Measurements from ENCODE around the gene GRM1.

GRM1 gene

GRCh38 chr6:146028851-146029572, at the start of gene GRM1:
Gene GRM1 (plus strand): TSS chr6:146029062. CDS start chr6:146029518, 456 bp downstream.
- Histone ChIP-seq H3K36me3 (ENCODE audit: control insufficient read depth, insufficient read depth, low read length) (no peaks in the 10 kb centered on the region), H3K4me1 (ENCODE audit: control insufficient read depth, insufficient read depth, low read length) (0 out of 2 replicates have a peak, but pooled peaks cover 3% of the 10 kb centered on the region), H3K27ac (ENCODE audit: low read depth, low read length) (no peak within 1 kb of the TSS), H3K9ac (ENCODE audit: low read length) (no peak within 1 kb of the TSS), H3K9me3 (ENCODE audit: control insufficient read depth, insufficient read depth, low read depth, low read length) (no peaks in the 10 kb centered on the region), H3K27me3 (ENCODE audit: control insufficient read depth, insufficient read depth, low read length) (peaks cover 66% of the 10 kb centered on the region), H3K4me3 (ENCODE audit: low read depth, low read length) (peak within 1 kb of the TSS; percentile 81)

- H3K9me3 ChIP-seq (ENCODE audit: control insufficient read depth, insufficient read depth, low read depth, low read length): peaks cover 12% of the 10 kb centered on the region
- no peaks in the 10 kb centered on the region for H3K4me1 ChIP-seq (ENCODE audit: control insufficient read depth, insufficient read depth, low read length)
- H3K9ac ChIP-seq (ENCODE audit: low read length): no peak overlapping the region
- no peaks in the 10 kb centered on the region for H3K36me3 ChIP-seq (ENCODE audit: control insufficient read depth, insufficient read depth, low read length)
- no peaks in the 10 kb centered on the region for H3K27me3 ChIP-seq (ENCODE audit: control insufficient read depth, insufficient read depth, low read length)
- H3K4me3 ChIP-seq (ENCODE audit: low read depth, low read length): no peak overlapping the region
- no peak overlapping the region for H3K27ac ChIP-seq (ENCODE audit: low read depth, low read length)
Measured at GRCh38 chr6:146009338-146009737, 19.5 kb upstream of the GRM1 start.

GRCh38 chr6:146014233-146014632, 14.6 kb upstream of the GRM1 start:
- H3K36me3 ChIP-seq (ENCODE audit: control insufficient read depth, insufficient read depth, low read length): no peaks in the 10 kb centered on the region
- H3K4me3 ChIP-seq (ENCODE audit: low read depth, low read length): no peak overlapping the region
- no peaks in the 10 kb centered on the region for H3K27me3 ChIP-seq (ENCODE audit: control insufficient read depth, insufficient read depth, low read length)
- no peak overlapping the region for H3K27ac ChIP-seq (ENCODE audit: low read depth, low read length)
- H3K4me1 ChIP-seq (ENCODE audit: control insufficient read depth, insufficient read depth, low read length): peaks cover 12% of the 10 kb centered on the region
- H3K9me3 ChIP-seq (ENCODE audit: control insufficient read depth, insufficient read depth, low read depth, low read length): peaks cover 11% of the 10 kb centered on the region
- no peak overlapping the region for H3K9ac ChIP-seq (ENCODE audit: low read length)

GRCh38 chr6:146017672-146018071, 11.2 kb upstream of the GRM1 start:
- Histone ChIP-seq H3K36me3 (ENCODE audit: control insufficient read depth, insufficient read depth, low read length) (no peaks in the 10 kb centered on the region), H3K9ac (ENCODE audit: low read length) (no peak overlapping the region), H3K4me3 (ENCODE audit: low read depth, low read length) (no peak overlapping the region), H3K4me1 (ENCODE audit: control insufficient read depth, insufficient read depth, low read length) (peaks cover 12% of the 10 kb centered on the region), H3K27me3 (ENCODE audit: control insufficient read depth, insufficient read depth, low read length) (no peaks in the 10 kb centered on the region), H3K27ac (ENCODE audit: low read depth, low read length) (peak overlapping the region; percentile 67; the same call in 1 of the 2 replicates), H3K9me3 (ENCODE audit: control insufficient read depth, insufficient read depth, low read depth, low read length) (no peaks in the 10 kb centered on the region)

- no peak overlapping the region for H3K4me3 ChIP-seq (ENCODE audit: low read depth, low read length)
- no peak overlapping the region for H3K9ac ChIP-seq (ENCODE audit: low read length)
- H3K36me3 ChIP-seq (ENCODE audit: control insufficient read depth, insufficient read depth, low read length): no peaks in the 10 kb centered on the region
- H3K4me1 ChIP-seq (ENCODE audit: control insufficient read depth, insufficient read depth, low read length): 0 out of 2 replicates have a peak, but pooled peaks cover 3% of the 10 kb centered on the region
- H3K9me3 ChIP-seq (ENCODE audit: control insufficient read depth, insufficient read depth, low read depth, low read length): no peaks in the 10 kb centered on the region
- H3K27me3 ChIP-seq (ENCODE audit: control insufficient read depth, insufficient read depth, low read length): peaks cover 59% of the 10 kb centered on the region
- no peak overlapping the region for H3K27ac ChIP-seq (ENCODE audit: low read depth, low read length)
Measured at GRCh38 chr6:146026873-146027272, 2.0 kb upstream of the GRM1 start.

- Histone ChIP-seq H3K27ac (ENCODE audit: low read depth, low read length) (no peak overlapping the region), H3K27me3 (ENCODE audit: control insufficient read depth, insufficient read depth, low read length) (peaks cover 66% of the 10 kb centered on the region), H3K9me3 (ENCODE audit: control insufficient read depth, insufficient read depth, low read depth, low read length) (no peaks in the 10 kb centered on the region), H3K4me3 (ENCODE audit: low read depth, low read length) (peak overlapping the region; percentile 81), H3K36me3 (ENCODE audit: control insufficient read depth, insufficient read depth, low read length) (no peaks in the 10 kb centered on the region), H3K4me1 (ENCODE audit: control insufficient read depth, insufficient read depth, low read length) (0 out of 2 replicates have a peak, but pooled peaks cover 3% of the 10 kb centered on the region), H3K9ac (ENCODE audit: low read length) (no peak overlapping the region)
Measured at GRCh38 chr6:146027586-146028251, 1.1 kb upstream of the GRM1 start.

GRCh38 chr6:146028252-146028795, 538 bp upstream of the GRM1 start:
- Histone ChIP-seq H3K27ac (ENCODE audit: low read depth, low read length) (no peak overlapping the region), H3K27me3 (ENCODE audit: control insufficient read depth, insufficient read depth, low read length) (peaks cover 66% of the 10 kb centered on the region), H3K36me3 (ENCODE audit: control insufficient read depth, insufficient read depth, low read length) (no peaks in the 10 kb centered on the region), H3K9me3 (ENCODE audit: control insufficient read depth, insufficient read depth, low read depth, low read length) (no peaks in the 10 kb centered on the region), H3K9ac (ENCODE audit: low read length) (no peak overlapping the region), H3K4me1 (ENCODE audit: control insufficient read depth, insufficient read depth, low read length) (0 out of 2 replicates have a peak, but pooled peaks cover 3% of the 10 kb centered on the region), H3K4me3 (ENCODE audit: low read depth, low read length) (peak overlapping the region; percentile 81)

- H3K27me3 ChIP-seq (ENCODE audit: control insufficient read depth, insufficient read depth, low read length): peaks cover 66% of the 10 kb centered on the region
- H3K4me1 ChIP-seq (ENCODE audit: control insufficient read depth, insufficient read depth, low read length): 0 out of 2 replicates have a peak, but pooled peaks cover 3% of the 10 kb centered on the region
- peak overlapping the region; percentile 81 for H3K4me3 ChIP-seq (ENCODE audit: low read depth, low read length)
- no peak overlapping the region for H3K9ac ChIP-seq (ENCODE audit: low read length)
- H3K9me3 ChIP-seq (ENCODE audit: control insufficient read depth, insufficient read depth, low read depth, low read length): no peaks in the 10 kb centered on the region
- no peaks in the 10 kb centered on the region for H3K36me3 ChIP-seq (ENCODE audit: control insufficient read depth, insufficient read depth, low read length)
- H3K27ac ChIP-seq (ENCODE audit: low read depth, low read length): no peak overlapping the region
Measured at GRCh38 chr6:146029573-146030184, 817 bp downstream of the GRM1 start.

GRCh38 chr6:146032387-146032786, 3.5 kb downstream of the GRM1 start:
- H3K9me3 ChIP-seq (ENCODE audit: control insufficient read depth, insufficient read depth, low read depth, low read length): no peaks in the 10 kb centered on the region
- H3K27ac ChIP-seq (ENCODE audit: low read depth, low read length): no peak overlapping the region

GRCh38 chr6:146040360-146040759, 11.5 kb downstream of the GRM1 start:
- Histone ChIP-seq H3K27ac (ENCODE audit: low read depth, low read length) (no peak overlapping the region), H3K36me3 (ENCODE audit: control insufficient read depth, insufficient read depth, low read length) (no peaks in the 10 kb centered on the region), H3K27me3 (ENCODE audit: control insufficient read depth, insufficient read depth, low read length) (no peaks in the 10 kb centered on the region), H3K4me3 (ENCODE audit: low read depth, low read length) (no peak overlapping the region), H3K9me3 (ENCODE audit: control insufficient read depth, insufficient read depth, low read depth, low read length) (no peaks in the 10 kb centered on the region), H3K9ac (ENCODE audit: low read length) (no peak overlapping the region), H3K4me1 (ENCODE audit: control insufficient read depth, insufficient read depth, low read length) (no peaks in the 10 kb centered on the region)

More at GRCh38 chr6:146032387-146032786, 3.5 kb downstream of the GRM1 start:
- Histone ChIP-seq H3K9ac (ENCODE audit: low read length) (no peak overlapping the region), H3K4me1 (ENCODE audit: control insufficient read depth, insufficient read depth, low read length) (0 out of 2 replicates have a peak, but pooled peaks cover 3% of the 10 kb centered on the region), H3K4me3 (ENCODE audit: low read depth, low read length) (no peak overlapping the region), H3K36me3 (ENCODE audit: control insufficient read depth, insufficient read depth, low read length) (no peaks in the 10 kb centered on the region), H3K27me3 (ENCODE audit: control insufficient read depth, insufficient read depth, low read length) (peaks cover 50% of the 10 kb centered on the region)
